GM21381 (cell line): Measurements from ENCODE around the gene ROBO1.

Experiments used
- ATAC-seq: cut with Tn5 transposase; IDR thresholded peaks from one replicate; pipeline ENCODE4 v1.9.1; 2021; ENCODE audit warnings: mild to moderate bottlenecking, moderate library complexity; ENCODE audit not compliant: unreplicated experiment

The ROBO1 gene

DNA sequence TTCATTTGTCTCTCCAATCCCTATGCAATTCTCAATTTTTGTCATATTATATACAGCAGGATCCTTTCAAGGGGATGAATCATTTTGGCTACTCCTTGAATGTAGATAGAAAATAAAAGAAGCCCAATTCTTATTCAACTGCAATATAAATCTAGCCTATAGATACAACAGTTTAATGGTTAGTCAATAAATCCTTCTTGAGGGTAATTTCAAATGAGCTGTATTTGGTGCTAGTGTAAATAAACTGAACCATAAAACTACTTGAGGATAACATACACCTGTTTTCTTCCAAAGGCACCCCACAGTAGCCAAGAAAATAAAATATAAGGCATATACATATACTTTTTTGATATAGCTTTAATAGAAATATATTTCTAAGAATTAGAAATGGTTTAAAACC is 830.3 kb downstream of the ROBO1 start:
- no peak for ATAC-seq

DNA sequence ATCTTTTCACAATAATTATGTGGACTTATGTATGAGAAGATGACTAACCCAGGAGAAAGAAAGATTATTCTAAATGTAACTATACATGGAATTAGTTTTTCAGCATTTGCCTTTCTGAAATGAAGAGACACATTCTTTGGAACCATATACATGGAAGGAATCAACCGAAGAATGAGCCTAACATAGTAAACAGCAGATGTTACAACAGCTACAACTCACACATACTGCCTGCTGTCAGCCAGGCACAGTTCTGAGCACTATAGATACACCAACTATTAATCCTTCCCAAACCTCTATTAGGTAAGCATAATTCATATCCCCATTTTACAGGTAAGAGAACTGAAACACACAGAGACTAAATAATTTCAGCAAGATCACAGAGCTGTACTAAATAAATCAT is 840.0 kb downstream of the ROBO1 start:
- ATAC-seq: no peak

DNA sequence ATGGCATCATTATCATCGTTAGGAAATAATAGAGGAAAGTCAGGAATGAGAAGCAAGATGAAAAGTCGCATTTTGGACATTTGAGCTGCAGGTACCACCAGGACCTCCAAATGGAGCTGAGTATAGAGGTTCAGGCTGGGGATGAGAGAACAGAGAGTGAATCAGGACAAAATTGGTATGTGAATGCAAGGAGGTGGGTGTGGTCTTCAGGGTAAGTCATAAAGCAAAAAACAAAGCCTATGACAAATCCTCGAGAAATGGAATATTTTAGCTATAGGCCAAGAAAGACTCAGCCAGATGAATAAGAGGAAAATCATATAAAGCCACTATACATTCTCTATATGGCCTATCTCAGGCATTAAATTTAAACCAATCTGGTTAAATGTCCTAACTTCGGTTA is 841.3 kb downstream of the ROBO1 start:
- no peak for ATAC-seq

DNA sequence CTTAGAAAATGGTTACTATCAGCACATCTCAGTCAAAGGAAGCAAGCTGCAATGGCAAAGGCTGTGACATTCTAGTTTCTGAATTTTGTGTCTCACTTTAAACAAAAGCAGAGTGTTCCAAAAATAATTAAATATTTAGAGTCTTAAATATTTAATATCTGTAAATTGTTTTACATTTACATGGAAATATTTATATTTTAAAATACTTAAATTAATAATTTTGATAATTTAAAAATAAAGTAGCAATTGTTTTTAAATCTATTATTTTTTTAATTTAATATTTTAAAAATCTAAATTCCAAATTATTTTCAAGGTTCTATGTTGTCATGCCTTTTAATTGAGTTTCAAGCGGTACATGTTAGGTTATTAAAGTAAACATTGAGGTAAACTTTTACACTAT is 843.1 kb downstream of the ROBO1 start:
- no peak for ATAC-seq

DNA sequence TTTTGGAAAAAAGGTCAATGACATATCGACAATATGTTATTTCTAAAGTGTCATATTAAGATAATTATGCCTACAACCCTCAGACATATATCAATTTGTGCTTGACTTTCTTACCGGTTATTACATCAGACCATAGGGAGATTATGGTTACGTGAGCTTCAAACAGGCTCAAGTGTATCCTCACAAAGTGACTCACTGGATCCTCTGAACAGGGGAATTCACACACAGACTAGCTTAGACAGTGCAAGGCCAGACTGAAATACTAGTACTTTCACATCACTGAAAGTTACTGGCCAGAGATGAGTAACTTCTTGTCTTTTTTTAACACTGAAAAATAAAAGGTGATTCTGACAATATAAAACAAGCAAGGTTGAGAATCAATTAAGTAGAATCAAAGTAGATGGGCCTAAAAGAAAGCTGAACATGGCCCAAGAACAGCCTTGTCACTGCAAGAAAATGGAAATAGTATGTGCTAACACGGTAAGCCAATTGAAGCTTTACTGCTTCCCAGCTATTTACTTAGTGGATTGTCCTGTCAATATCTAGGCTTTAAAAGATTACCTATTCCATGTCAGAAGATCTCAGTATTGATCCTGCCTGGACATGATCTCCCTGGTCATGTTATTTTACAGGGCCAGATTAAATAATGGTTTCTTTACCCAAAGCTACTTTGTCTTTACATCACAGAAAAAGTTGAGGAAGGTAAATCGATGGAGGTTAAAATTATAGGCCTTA is 848.6 kb downstream of the ROBO1 start:
- no peak for ATAC-seq

DNA sequence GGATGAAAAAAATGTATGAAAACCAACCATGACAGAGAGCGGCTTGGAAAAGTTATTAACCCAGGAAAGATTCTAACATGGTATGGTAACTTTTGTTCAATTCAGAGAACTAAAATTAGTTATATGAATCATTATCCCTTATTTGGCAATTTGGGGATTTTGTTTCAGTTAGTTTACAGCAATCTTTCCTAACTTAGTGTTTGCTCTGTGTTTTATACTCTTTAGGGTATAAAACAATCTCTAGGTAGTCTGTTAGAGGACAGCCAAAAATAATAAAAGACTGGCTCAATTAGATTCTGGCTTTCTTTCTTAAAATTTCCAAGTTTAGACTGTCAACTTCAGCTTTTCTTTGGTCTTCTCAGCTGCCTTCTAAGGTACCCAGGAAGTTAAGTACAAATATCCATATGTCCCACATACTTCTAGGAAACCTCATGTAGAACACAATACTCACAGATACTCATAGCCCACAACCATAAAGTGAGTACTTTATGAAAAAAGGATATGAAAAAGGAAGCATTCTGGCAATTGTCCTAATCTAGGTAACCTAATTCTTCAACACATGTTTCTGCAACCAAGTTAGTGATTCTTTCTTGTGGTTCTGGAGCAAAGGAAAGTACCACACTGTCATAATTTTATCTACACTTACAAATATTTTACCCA is 849.3 kb downstream of the ROBO1 start:
- no peak for ATAC-seq

DNA sequence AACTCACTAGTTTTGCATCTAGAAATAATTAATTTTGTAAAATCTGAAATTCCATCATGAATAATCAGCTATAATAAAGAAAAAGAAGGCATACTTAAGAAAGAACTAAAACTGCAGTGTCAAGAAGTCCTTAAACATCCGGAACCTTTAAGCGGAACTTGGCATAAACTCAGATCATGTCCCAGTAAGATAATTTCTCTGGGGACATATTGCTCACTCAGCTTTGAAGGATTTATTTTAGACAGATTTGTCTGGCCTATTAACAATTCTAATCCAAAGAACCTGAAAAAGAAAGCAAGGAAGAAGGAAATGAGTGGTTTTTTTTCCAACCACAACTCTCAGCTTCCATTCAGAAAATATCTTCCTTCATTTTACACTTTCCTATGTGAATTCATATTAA is 850.3 kb downstream of the ROBO1 start:
- no peak for ATAC-seq

DNA sequence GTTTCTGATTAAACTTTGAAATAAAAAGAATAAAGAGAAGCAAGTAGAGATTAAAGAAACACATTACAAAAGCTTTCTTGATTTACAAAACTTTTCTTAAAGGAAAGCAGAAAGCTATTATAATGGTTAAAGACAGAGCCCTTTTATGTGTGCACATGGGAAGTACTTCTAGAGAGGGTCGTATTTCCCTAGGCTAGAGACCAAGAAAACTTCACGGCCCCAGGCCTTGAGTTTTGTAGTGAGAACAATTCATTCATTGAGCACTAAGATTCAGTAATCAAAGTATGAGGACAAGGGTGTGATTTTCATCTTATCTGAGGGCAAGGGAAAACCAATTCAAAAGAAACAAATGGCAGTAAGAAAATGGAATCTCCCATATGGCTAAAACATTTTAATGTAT is 854.1 kb downstream of the ROBO1 start:
- ATAC-seq: no peak

DNA sequence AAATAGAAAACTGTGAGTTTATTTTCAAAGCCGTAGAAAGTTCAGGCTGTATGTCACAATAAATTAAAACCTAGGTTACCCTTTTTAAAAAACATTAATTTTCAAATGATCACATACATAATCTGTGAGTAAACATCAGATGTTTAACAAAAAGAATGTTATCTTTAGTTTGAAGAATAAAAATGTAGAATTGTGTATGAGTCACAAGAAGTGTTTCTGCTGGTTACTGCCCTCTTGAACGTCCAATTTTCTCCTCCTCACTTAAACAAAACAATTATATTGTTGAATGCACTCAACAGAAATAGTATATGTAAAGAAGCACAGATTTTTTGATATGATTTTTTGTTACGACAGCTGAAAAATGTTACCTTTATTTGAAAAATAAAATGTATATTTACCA is 855.1 kb downstream of the ROBO1 start:
- no peak for ATAC-seq

DNA sequence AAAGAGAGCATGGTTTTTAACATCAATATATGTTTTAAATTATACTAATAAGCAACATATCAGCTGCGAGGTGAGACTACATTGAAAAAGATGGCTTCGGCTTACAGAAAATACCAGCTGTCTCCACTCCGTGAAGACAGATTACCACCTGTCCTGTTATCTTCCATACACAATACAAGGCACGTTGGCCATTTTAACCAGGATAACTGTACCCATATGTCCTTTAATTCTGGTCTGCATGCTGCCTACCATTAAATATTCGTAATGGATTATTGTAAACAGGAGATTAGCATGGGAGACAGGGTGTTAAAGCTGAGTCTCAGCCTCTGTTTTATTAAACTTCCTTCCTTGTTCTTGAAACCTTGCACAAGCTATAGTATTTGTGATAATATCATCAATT is 855.5 kb downstream of the ROBO1 start:
- ATAC-seq: no peak

DNA sequence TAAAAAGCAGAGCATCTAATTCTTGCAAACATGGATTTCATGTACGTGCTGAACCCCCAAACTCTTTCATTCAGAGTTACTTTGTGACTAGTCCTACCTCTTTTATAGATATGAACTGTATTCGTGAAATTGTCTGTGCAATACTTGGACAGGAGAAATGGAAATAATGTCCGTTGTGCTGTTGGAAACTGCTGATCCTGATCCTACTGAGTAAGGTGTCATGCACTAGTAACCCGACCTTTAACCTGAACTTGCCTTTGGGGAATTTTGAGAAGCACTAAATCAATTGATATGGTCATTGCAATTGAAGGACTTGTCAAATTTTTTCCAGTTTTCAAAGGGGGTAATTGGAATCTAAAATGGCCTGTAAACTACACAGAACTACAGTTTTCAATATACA is 856.4 kb downstream of the ROBO1 start:
- no peak for ATAC-seq

DNA sequence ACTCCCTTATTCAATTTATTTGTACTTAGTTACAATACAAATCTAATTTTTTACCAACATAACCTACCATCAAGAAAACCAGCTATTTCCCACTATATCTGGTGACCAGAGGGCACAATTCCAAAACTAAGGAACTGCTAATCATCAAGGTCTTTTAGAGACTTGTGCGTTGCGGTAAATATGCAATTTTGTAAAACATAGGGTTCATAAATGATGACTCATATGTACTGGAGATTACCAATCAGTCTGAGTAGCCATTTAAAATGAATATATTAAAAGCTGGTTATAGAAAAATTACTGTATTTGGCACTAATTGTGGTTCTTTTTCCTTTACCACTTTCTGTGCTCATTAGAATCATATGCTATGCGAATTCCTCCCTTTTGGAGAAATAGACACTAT is 859.6 kb downstream of the ROBO1 start:
- no peak for ATAC-seq

DNA sequence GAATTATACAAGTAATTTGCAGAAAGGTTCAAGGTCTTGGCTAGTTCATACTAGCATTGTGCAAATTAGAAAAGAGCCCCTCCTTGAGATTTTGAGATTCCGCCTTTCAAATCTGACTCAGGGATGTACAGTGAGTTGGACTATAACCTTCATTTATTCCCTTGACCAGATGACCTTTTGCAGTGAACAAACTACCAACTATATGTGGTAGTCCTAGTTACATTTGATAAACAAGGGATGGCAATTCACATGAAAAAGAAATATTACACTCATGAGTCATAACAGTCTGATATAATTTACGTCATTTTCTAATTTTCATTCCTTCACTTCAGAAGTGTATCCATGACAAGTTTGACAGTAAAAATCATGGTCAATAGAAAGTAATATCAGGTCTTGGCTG is 860.4 kb downstream of the ROBO1 start:
- no peak for ATAC-seq

DNA sequence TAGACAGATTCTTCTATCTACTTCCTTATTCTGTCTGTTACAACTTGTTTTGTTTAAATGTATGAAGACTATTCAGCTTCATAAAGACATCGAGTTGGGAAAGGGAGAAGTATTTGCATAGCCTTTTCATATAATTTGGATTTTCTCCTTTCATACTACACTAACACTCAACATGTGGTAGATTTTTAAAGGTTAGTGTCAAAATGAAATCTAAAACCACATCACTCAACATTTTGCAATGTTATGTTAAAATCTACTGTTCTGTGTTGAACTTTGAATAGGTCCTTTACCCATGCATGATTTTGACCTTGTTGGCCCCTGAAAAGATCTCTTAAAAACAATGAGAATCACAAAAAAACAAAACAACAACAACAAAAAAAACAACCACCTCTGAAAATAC is 860.9 kb downstream of the ROBO1 start:
- no peak for ATAC-seq

DNA sequence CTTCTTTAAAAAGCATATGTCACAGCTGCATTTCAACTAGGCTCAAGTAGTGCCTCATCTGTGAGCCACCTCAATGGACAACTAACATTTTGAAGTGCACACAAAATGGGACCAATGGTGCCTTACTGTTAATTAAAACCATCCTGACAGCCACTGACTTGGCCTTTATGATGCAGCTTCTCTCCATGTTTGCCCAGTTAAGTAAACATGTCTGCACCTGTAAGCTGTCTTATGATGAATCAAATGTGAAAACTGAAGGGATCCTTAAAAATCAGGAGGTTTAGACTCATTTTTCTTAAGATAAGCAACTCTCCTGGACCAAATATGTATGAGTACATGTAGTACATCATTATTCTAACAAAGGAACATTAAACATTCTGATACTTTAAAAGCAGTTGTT is 861.6 kb downstream of the ROBO1 start:
- no peak for ATAC-seq

DNA sequence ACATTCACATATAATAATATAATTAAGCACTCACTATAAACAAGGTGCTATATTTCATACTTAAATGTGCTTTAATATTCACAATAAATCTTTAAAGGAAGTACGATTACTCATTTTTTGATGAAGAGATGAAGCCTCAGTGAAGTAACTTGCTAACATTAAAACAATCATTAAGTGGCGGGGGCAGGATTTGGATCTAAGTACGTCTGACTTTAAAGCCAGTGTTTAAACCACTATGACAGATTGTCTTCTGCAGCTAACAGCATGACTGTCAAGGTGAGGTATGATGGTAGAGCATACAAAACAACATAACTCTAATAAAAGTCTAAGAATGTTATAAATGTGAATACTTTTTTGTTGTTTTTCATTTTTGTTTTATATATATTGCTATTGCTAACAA is 862.1 kb downstream of the ROBO1 start:
- ATAC-seq: no peak

DNA sequence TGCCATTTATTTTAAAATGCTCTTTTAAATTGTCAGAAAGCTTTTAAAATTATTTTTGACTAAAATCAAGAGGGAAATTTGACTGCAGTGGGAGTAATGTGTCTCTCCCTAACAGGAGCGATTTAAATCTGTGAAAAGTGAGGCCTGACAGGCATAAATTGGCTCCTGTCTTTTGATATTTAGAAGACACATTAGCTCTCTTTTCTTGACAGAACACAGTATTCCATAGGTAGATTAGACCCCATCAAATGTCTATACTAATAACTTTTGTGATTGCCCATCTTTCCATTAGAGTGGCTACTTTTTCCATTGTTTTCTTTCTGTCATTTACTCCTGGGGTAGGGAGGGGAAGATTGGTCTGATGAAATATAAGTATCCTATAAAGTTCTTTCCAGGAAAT is 866.3 kb downstream of the ROBO1 start:
- ATAC-seq: no peak

DNA sequence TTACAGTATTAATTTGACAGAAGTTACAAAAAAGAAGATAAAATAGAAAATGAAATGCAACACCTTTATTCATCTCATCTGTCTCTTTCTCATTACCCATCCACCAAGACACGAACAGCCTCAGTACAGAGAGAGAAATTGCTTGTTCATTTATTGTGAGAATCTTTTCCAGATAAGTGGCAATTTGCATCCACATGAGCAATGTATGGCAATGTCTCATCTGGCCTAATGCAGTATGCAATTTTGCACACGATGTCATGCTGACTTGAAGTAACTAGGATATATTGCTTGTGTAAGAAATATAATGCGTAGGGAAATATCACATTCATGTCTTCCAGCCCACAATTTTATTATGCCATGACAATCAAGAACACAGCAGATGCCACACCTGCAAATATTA is 866.9 kb downstream of the ROBO1 start:
- ATAC-seq: no peak

DNA sequence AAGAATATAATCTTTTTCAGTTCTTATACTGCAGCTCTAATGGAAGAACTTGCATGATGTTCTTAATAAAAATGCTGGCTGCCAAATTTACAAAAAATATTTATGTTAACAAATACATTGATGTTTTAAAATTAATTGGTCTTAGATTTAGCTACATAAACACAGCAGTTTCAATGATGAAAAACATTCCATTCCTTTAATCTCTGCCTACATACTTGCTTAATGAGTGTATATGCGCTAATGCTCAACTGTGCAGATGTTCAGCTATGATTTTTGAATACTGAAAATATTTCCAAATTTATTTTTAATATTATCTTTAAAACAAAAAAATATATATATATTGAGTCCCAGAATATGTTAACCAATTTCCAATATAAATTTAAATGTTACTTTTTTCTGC is 867.4 kb downstream of the ROBO1 start:
- no peak for ATAC-seq

DNA sequence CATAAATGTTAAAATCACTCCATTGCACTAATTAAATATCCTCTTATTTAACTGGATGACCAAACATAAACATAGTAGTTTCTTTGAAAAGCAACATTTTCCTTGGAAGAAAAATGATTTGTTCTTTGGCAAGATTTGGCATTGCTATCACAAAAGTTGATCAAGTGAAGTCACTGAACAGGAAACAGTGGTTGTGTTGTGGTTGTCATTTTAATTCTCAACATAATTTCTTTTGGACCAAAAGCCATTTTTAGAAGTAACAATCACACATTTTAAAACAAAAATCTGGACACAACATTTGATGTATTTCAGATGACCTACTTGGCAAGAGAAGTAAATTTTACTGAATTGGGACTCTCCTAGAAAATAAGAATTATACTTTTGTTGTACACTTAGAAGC is 872.3 kb downstream of the ROBO1 start:
- ATAC-seq: no peak

DNA sequence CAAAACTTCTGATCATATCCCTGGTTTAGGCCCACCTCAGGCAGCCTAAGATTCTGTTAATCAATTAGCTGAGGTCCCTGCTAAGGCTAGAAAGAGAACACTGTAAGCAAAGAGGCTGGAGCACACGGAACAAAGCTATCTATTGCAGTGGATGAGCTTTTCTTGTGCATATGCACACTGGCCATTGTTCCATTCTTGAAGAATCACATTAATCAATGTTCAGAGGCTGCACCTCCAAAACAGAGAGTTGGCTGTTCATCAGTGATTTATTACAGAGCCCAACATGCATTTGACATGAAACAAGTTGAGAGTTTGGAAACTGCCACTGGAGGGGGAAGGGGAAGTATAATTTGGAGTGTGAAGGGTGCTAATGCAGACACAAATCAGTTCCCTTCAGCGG is 873.0 kb downstream of the ROBO1 start:
- ATAC-seq: no peak

DNA sequence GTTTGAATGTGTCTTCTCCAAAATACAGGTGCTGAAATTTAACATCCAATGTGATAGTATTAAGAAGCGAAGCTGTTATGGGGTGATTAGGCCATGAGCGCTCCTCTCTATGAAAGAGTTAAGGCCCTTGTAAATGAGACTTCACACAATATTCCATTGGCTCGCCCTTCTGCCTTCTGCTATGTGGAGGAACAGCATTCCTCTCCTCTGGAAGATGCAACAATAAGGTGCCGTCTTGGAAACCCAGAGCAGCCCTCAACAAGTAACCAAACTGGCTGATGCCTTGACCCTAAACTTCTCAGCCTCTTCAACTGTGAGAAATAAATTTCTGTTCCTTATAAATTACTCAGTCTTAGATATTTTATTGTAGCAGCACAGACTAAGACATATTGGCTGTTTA is 874.6 kb downstream of the ROBO1 start:
- no peak for ATAC-seq

DNA sequence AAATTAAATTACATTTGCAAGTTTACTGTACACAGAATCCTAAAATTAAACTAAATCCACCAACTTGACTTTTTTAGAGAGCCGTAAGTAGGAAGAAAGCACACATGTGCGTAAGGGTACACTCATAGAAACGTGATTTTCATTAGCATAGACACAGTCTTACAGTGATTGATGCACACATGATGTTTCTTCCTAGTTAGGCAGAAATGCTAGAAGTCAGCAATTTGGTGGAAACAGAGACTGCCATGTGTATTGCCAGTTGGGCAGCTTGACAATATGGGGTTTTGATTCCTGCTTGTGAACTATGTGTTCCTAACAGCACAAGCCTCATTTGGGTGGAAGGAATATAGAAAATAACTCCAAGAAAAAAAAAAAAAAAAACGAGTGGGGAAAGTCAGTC is 878.5 kb downstream of the ROBO1 start:
- ATAC-seq: no peak
